Measurements from ENCODE around the gene YWHAB.

Gene YWHAB

DNA sequence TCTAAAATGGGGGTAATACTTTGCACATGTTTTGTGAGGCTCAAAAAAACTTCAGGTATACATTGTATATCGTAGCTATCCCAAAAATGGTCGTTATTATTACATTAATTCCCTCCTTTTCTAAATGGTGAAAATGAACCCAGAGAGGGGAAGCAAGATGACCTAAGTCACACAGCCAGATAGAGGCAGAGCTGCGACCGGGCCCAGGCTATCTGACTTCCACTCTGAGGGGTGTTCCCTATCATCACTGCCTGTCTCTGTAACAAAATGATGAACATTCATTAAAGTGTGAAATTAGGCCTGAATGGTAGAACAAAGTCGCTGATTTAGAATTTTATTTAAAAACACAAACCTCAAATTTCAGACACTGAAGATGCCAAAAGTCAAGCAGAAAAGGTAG, 46.0 kb upstream of the YWHAB start:
- Histone ChIP-seq H2BK15ac (ENCODE audit: low read depth, poor library complexity, severe bottlenecking) (no peak overlapping the region), H2BK5ac (ENCODE audit: low read depth, low read length, poor library complexity, severe bottlenecking) (no peak overlapping the region), H3K4ac (ENCODE audit: low read depth in 1 of 2, low read length in 2 of 2) (no peak overlapping the region), H2AK5ac (ENCODE audit: low read length, severe bottlenecking) (no peak overlapping the region), H3K9me3 (ENCODE audit: control insufficient read depth, low read length) (no peaks in the 10 kb centered on the region), H3K4me2 (ENCODE audit: low read length, poor library complexity, severe bottlenecking) (no peak overlapping the region), H3K14ac (ENCODE audit: low read length in 2 of 2) (no peak overlapping the region), H3K27me3 (ENCODE audit: control insufficient read depth in 1 of 2, insufficient read depth in 1 of 2, low read length in 2 of 2) (peaks cover 44 to 83% of the 10 kb centered on the region in 2 experiments), H3K4me3 (ENCODE audit: insufficient read depth in 1 of 2, low read depth in 1 of 2, low read length in 2 of 2) (no peak overlapping the region), H3K79me1 (replicated peaks; ENCODE audit: low read length, poor library complexity, severe bottlenecking) (no peaks in the 10 kb centered on the region), H4K91ac (ENCODE audit: low read length) (no peak overlapping the region), H2BK12ac (ENCODE audit: low read length in 2 of 2) (no peak overlapping the region), H3K27ac (ENCODE audit: low read length, poor library complexity, severe bottlenecking) (no peak overlapping the region), H3K18ac (ENCODE audit: low read depth in 1 of 2, low read length in 2 of 2) (no peak overlapping the region), H2AFZ (ENCODE audit: low read depth, low read length) (no peak overlapping the region), H3K23ac (ENCODE audit: low read length in 2 of 2) (no peak overlapping the region), H2BK120ac (ENCODE audit: low read depth, low read length) (no peak overlapping the region), H4K8ac (ENCODE audit: low read length) (no peak overlapping the region), H3K9ac (ENCODE audit: low read length) (no peak overlapping the region), H3K36me3 (ENCODE audit: control insufficient read depth in 1 of 2, insufficient read depth in 2 of 2, low read depth in 1 of 2, low read length in 2 of 2) (no peaks in the 10 kb centered on the region), H3K4me1 (ENCODE audit: control insufficient read depth, insufficient read depth, low read depth, low read length) (peaks cover 2% of the 10 kb centered on the region)
- DNase-seq, result no peak
- 82% methylated on average over 5 of the region's 5 CpGs for WGBS

DNA sequence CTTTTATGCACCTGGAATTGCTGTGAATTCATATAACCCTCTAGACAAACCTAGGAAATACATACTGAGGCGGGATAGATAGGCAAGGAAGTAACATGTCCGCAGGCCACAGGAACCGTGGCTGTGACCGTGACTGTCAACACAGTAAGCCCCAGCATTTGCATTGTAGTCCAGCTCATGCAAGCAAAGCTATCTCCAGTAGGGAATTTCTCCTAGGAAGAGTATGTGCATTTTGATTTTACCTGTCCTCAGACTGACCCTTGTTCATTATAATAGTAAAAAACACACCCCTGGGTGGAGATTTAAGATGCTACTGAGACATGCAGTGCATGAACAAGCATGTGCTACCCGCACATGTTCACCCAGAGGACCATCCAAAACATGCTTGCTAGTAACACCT, 44.7 kb upstream of the YWHAB start:
- no peak for DNase-seq
- H2AK5ac ChIP-seq (ENCODE audit: low read length, severe bottlenecking), result no peak overlapping the region
- no peak overlapping the region for H3K18ac ChIP-seq (ENCODE audit: low read depth in 1 of 2, low read length in 2 of 2)
- no peak overlapping the region for H2BK5ac ChIP-seq (ENCODE audit: low read depth, low read length, poor library complexity, severe bottlenecking)
- H3K9me3 ChIP-seq (ENCODE audit: control insufficient read depth, low read length), result no peaks in the 10 kb centered on the region
- H3K23ac ChIP-seq (ENCODE audit: low read length in 2 of 2), result no peak overlapping the region
- no peaks in the 10 kb centered on the region for H3K79me1 ChIP-seq (replicated peaks; ENCODE audit: low read length, poor library complexity, severe bottlenecking)
- peaks cover 2% of the 10 kb centered on the region for H3K4me1 ChIP-seq (ENCODE audit: control insufficient read depth, insufficient read depth, low read depth, low read length)
- no peak overlapping the region for H3K4me2 ChIP-seq (ENCODE audit: low read length, poor library complexity, severe bottlenecking)
- H3K14ac ChIP-seq (ENCODE audit: low read length in 2 of 2), result no peak overlapping the region
- H3K9ac ChIP-seq (ENCODE audit: low read length), result no peak overlapping the region
- no peaks in the 10 kb centered on the region for H3K36me3 ChIP-seq (ENCODE audit: control insufficient read depth in 1 of 2, insufficient read depth in 2 of 2, low read depth in 1 of 2, low read length in 2 of 2)
- H2BK15ac ChIP-seq (ENCODE audit: low read depth, poor library complexity, severe bottlenecking), result no peak overlapping the region
- no peak overlapping the region for H2AFZ ChIP-seq (ENCODE audit: low read depth, low read length)
- peaks cover 41 to 72% of the 10 kb centered on the region in 2 experiments for H3K27me3 ChIP-seq (ENCODE audit: control insufficient read depth in 1 of 2, insufficient read depth in 1 of 2, low read length in 2 of 2)
- H3K4me3 ChIP-seq (ENCODE audit: insufficient read depth in 1 of 2, low read depth in 1 of 2, low read length in 2 of 2), result no peak overlapping the region
- 88% methylated on average over 5 of the region's 5 CpGs for WGBS
- no peak overlapping the region for H2BK12ac ChIP-seq (ENCODE audit: low read length in 2 of 2)
- no peak overlapping the region for H4K8ac ChIP-seq (ENCODE audit: low read length)
- H3K4ac ChIP-seq (ENCODE audit: low read depth in 1 of 2, low read length in 2 of 2), result no peak overlapping the region
- no peak overlapping the region for H4K91ac ChIP-seq (ENCODE audit: low read length)
- H2BK120ac ChIP-seq (ENCODE audit: low read depth, low read length), result no peak overlapping the region
- no peak overlapping the region for H3K27ac ChIP-seq (ENCODE audit: low read length, poor library complexity, severe bottlenecking)

DNA sequence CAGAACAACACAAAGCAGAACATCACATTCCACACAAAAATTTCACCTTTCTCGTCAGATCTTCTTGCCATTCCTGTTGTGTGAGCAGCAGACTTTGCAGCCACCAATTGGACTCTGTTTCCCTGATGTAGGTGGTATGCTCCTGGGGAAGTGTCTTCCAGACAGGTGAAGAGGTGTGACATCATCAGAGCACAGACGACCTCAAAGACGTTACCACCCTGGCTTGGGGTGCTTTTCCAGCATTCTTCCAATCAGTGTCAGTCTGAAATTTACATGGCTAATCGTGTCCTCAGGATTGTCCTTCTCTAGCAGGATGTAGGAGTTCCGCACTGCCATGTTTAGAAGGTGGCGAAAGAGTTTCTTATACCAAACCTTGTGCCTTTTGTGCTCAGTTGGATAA, 43.5 kb upstream of the YWHAB start:
- no peak overlapping the region for H4K8ac ChIP-seq (ENCODE audit: low read length)
- DNase-seq, result no peak
- H3K18ac ChIP-seq (ENCODE audit: low read depth in 1 of 2, low read length in 2 of 2), result no peak overlapping the region
- no peak overlapping the region for H3K4ac ChIP-seq (ENCODE audit: low read depth in 1 of 2, low read length in 2 of 2)
- 91% methylated on average over 6 of the region's 6 CpGs for WGBS
- H3K27me3 ChIP-seq (ENCODE audit: control insufficient read depth in 1 of 2, insufficient read depth in 1 of 2, low read length in 2 of 2), result peaks cover 32 to 60% of the 10 kb centered on the region in 2 experiments
- H3K9me3 ChIP-seq (ENCODE audit: control insufficient read depth, low read length), result no peaks in the 10 kb centered on the region
- no peak overlapping the region for H2BK120ac ChIP-seq (ENCODE audit: low read depth, low read length)
- no peak overlapping the region for H4K91ac ChIP-seq (ENCODE audit: low read length)
- no peak overlapping the region for H2BK5ac ChIP-seq (ENCODE audit: low read depth, low read length, poor library complexity, severe bottlenecking)
- H3K36me3 ChIP-seq (ENCODE audit: control insufficient read depth in 1 of 2, insufficient read depth in 2 of 2, low read depth in 1 of 2, low read length in 2 of 2), result no peaks in the 10 kb centered on the region
- no peaks in the 10 kb centered on the region for H3K79me1 ChIP-seq (replicated peaks; ENCODE audit: low read length, poor library complexity, severe bottlenecking)
- H2AK5ac ChIP-seq (ENCODE audit: low read length, severe bottlenecking), result no peak overlapping the region
- H2BK15ac ChIP-seq (ENCODE audit: low read depth, poor library complexity, severe bottlenecking), result no peak overlapping the region
- no peak overlapping the region for H2AFZ ChIP-seq (ENCODE audit: low read depth, low read length)
- H2BK12ac ChIP-seq (ENCODE audit: low read length in 2 of 2), result no peak overlapping the region
- no peak overlapping the region for H3K4me3 ChIP-seq (ENCODE audit: insufficient read depth in 1 of 2, low read depth in 1 of 2, low read length in 2 of 2)
- no peak overlapping the region for H3K27ac ChIP-seq (ENCODE audit: low read length, poor library complexity, severe bottlenecking)
- no peak overlapping the region for H3K9ac ChIP-seq (ENCODE audit: low read length)
- no peak overlapping the region for H3K4me2 ChIP-seq (ENCODE audit: low read length, poor library complexity, severe bottlenecking)
- peaks cover 2% of the 10 kb centered on the region for H3K4me1 ChIP-seq (ENCODE audit: control insufficient read depth, insufficient read depth, low read depth, low read length)
- H3K23ac ChIP-seq (ENCODE audit: low read length in 2 of 2), result no peak overlapping the region
- H3K14ac ChIP-seq (ENCODE audit: low read length in 2 of 2), result no peak overlapping the region

DNA sequence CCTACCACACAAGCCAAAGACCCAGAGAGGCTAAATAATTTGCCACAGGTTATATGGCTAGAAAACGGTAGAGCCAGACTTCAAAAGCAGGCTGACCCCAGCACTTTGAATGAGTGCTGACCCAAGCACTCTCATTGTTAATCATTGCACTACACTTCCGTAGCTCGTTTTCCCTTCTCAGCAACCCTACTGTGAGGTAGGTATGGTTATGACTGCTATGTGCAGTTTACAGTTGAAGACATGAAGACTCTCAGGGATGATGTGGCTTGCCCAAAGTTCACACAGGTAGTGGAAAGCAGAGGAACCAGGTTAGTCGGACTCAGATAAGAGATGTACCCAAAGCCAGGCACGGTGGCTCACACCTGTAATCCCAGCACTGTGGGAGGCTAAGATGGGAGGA, 41.6 kb upstream of the YWHAB start:
- H3K14ac ChIP-seq (ENCODE audit: low read length in 2 of 2), result no peak overlapping the region
- H2BK120ac ChIP-seq (ENCODE audit: low read depth, low read length), result no peak overlapping the region
- H3K36me3 ChIP-seq (ENCODE audit: control insufficient read depth in 1 of 2, insufficient read depth in 2 of 2, low read depth in 1 of 2, low read length in 2 of 2), result no peaks in the 10 kb centered on the region
- H3K4ac ChIP-seq (ENCODE audit: low read depth in 1 of 2, low read length in 2 of 2), result no peak overlapping the region
- H3K79me1 ChIP-seq (replicated peaks; ENCODE audit: low read length, poor library complexity, severe bottlenecking), result no peaks in the 10 kb centered on the region
- no peak overlapping the region for H3K9ac ChIP-seq (ENCODE audit: low read length)
- no peaks in the 10 kb centered on the region for H3K9me3 ChIP-seq (ENCODE audit: control insufficient read depth, low read length)
- H2AFZ ChIP-seq (ENCODE audit: low read depth, low read length), result no peak overlapping the region
- H2BK5ac ChIP-seq (ENCODE audit: low read depth, low read length, poor library complexity, severe bottlenecking), result no peak overlapping the region
- H3K4me1 ChIP-seq (ENCODE audit: control insufficient read depth, insufficient read depth, low read depth, low read length), result peaks cover 2% of the 10 kb centered on the region
- no peak overlapping the region for H3K23ac ChIP-seq (ENCODE audit: low read length in 2 of 2)
- no peak overlapping the region for H3K27ac ChIP-seq (ENCODE audit: low read length, poor library complexity, severe bottlenecking)
- no peak overlapping the region for H2AK5ac ChIP-seq (ENCODE audit: low read length, severe bottlenecking)
- no peak overlapping the region for H4K91ac ChIP-seq (ENCODE audit: low read length)
- H2BK12ac ChIP-seq (ENCODE audit: low read length in 2 of 2), result no peak overlapping the region
- no peak overlapping the region for H4K8ac ChIP-seq (ENCODE audit: low read length)
- 80% methylated on average over 4 of the region's 5 CpGs for WGBS
- H3K4me3 ChIP-seq (ENCODE audit: insufficient read depth in 1 of 2, low read depth in 1 of 2, low read length in 2 of 2), result no peak overlapping the region
- peaks cover 13 to 42% of the 10 kb centered on the region in 2 experiments for H3K27me3 ChIP-seq (ENCODE audit: control insufficient read depth in 1 of 2, insufficient read depth in 1 of 2, low read length in 2 of 2)
- H3K4me2 ChIP-seq (ENCODE audit: low read length, poor library complexity, severe bottlenecking), result no peak overlapping the region
- no peak for DNase-seq
- H3K18ac ChIP-seq (ENCODE audit: low read depth in 1 of 2, low read length in 2 of 2), result no peak overlapping the region
- no peak overlapping the region for H2BK15ac ChIP-seq (ENCODE audit: low read depth, poor library complexity, severe bottlenecking)

Measured in mesenchymal stem cell (in vitro differentiated cells and primary cell).